OCI-LY1 (cell line): ENCODE data around the gene AP2B1.
"Not testable (repeated sequence)": the region's sequence is repeated elsewhere in the genome, so short reads cannot be mapped to it uniquely, and the experiment has no call there.

Experiments
- H2AFZ ChIP-seq: fragments of 200-600 bp; sonication (generic), shearing (Covaris generic); 2 replicates; pipeline ENCODE4 v1.6.0; 2014; ENCODE audit warnings: antibody characterized with exemption, mild to moderate bottlenecking, low read length
- H3F3A ChIP-seq: fragments of 200-600 bp; sonication (generic), shearing (Covaris generic); 2 replicates; pipeline ENCODE4 v1.6.0; 2014; ENCODE audit warnings: mild to moderate bottlenecking, antibody characterized with exemption, low read length, moderate library complexity; ENCODE audit not compliant: insufficient read depth
- H3K27ac ChIP-seq: fragments of 200-600 bp; sonication (generic); 2 replicates; pipeline ENCODE4 v1.5.1; 2014; ENCODE audit warnings: low read length, mixed run types, mild to moderate bottlenecking, low read depth; ENCODE audit not compliant: poor library complexity, severe bottlenecking
- H3K27me3 ChIP-seq: fragments of 200-600 bp; sonication (generic); 2 replicates; pipeline ENCODE4 v1.6.0; 2014; ENCODE audit warnings: antibody characterized with exemption, mild to moderate bottlenecking, low read length, moderate library complexity; ENCODE audit not compliant: insufficient read depth
- H3K36me3 ChIP-seq: fragments of 200-600 bp; sonication (generic); 2 replicates; pipeline ENCODE4 v1.6.1; 2014; ENCODE audit warnings: mild to moderate bottlenecking, antibody characterized with exemption, low read length, moderate library complexity, mixed read lengths; ENCODE audit not compliant: insufficient read depth
- H3K4me1 ChIP-seq: fragments of 200-600 bp; sonication (generic); 2 replicates; pipeline ENCODE4 v1.5.1; 2014; ENCODE audit warnings: mild to moderate bottlenecking, low read length, moderate library complexity; ENCODE audit not compliant: insufficient read depth, severe bottlenecking
- H3K4me2 ChIP-seq: fragments of 200-600 bp; sonication (generic), shearing (Covaris generic); 2 replicates; pipeline ENCODE4 v1.6.1; 2014; ENCODE audit warnings: low read length
- H3K4me3 ChIP-seq: fragments of 200-600 bp; sonication (generic); 2 replicates; pipeline ENCODE4 v1.5.1; 2014; ENCODE audit warnings: low read length, low read depth, mild to moderate bottlenecking, mixed read lengths; ENCODE audit not compliant: poor library complexity, severe bottlenecking
- H3K79me2 ChIP-seq: fragments of 200-600 bp; shearing (Covaris generic); 2 replicates; pipeline ENCODE4 v1.6.1; 2016; ENCODE audit warnings: mixed run types, low read length, mixed read lengths; ENCODE audit not compliant: insufficient read depth
- H3K9ac ChIP-seq: fragments of 200-600 bp; sonication (generic), shearing (Covaris generic); 2 replicates; pipeline ENCODE4 v1.6.1; 2014; ENCODE audit warnings: mild to moderate bottlenecking, low read length, mixed read lengths
- H3K9me2 ChIP-seq: fragments of 200-600 bp; sonication (generic), shearing (Covaris generic); 2 replicates; pipeline ENCODE4 v1.6.1; 2014; ENCODE audit warnings: low read depth, mild to moderate bottlenecking, low read length, mixed read lengths
- H3K9me3 ChIP-seq: fragments of 200-600 bp; shearing (Covaris generic); 2 replicates; pipeline ENCODE4 v1.6.1; 2014; ENCODE audit warnings: low read length, mixed read lengths
- H4K20me1 ChIP-seq: fragments of 200-600 bp; sonication (generic), shearing (Covaris generic); 2 replicates; pipeline ENCODE4 v1.6.0; 2016; ENCODE audit warnings: mild to moderate bottlenecking, low read length; ENCODE audit not compliant: insufficient read depth
- CTCF ChIP-seq: fragments of 200-600 bp; sonication (generic), shearing (Covaris generic); IDR thresholded peaks from 2 replicates; pipeline ENCODE4 v1.5.1; 2017; ENCODE audit warnings: mild to moderate bottlenecking, antibody characterized with exemption, low read length, moderate library complexity, mixed read lengths
- EZH2 ChIP-seq: fragments of 200-600 bp; sonication (generic), shearing (Covaris generic); IDR thresholded peaks from 2 replicates; pipeline ENCODE4 v1.8.0; 2017; ENCODE audit warnings: borderline replicate concordance, mixed run types, mild to moderate bottlenecking, antibody characterized with exemption, low read length, moderate library complexity, mixed read lengths

AP2B1 gene

GRCh38 chr17:35605678-35606077, 18.6 kb downstream of the AP2B1 start:
- Histone ChIP-seq H3K9me2 (no peaks in the 10 kb centered on the region), H3K36me3 (peaks cover 58% of the 10 kb centered on the region), H3K9ac (no peak overlapping the region), H3K4me3 (no peak overlapping the region), H3K4me1 (no peaks in the 10 kb centered on the region), H3K27ac (no peak overlapping the region), H3K79me2 (no peaks in the 10 kb centered on the region), H2AFZ (no peak overlapping the region), H3K27me3 (no peaks in the 10 kb centered on the region), H3K4me2 (no peak overlapping the region), H3K9me3 (no peaks in the 10 kb centered on the region), H4K20me1 (no peaks in the 10 kb centered on the region), H3F3A (no peaks in the 10 kb centered on the region)
- TF ChIP-seq EZH2: no peak
- no peak for TF ChIP-seq CTCF

GRCh38 chr17:35607239-35607847, 20.2 kb downstream of the AP2B1 start:
- Histone ChIP-seq H3K27me3 (no peaks in the 10 kb centered on the region), H3K9me2 (no peaks in the 10 kb centered on the region), H3K4me1 (no peaks in the 10 kb centered on the region), H3K9ac (no peak overlapping the region), H3K79me2 (no peaks in the 10 kb centered on the region), H3K27ac (no peak overlapping the region), H3K4me3 (no peak overlapping the region), H3F3A (no peaks in the 10 kb centered on the region), H3K36me3 (peaks cover 46% of the 10 kb centered on the region), H3K4me2 (no peak overlapping the region), H4K20me1 (no peaks in the 10 kb centered on the region), H2AFZ (no peak overlapping the region), H3K9me3 (no peaks in the 10 kb centered on the region)
- no peak for TF ChIP-seq EZH2
- TF ChIP-seq CTCF: no peak

GRCh38 chr17:35609831-35610230, 22.7 kb downstream of the AP2B1 start:
- Histone ChIP-seq H3F3A (no peaks in the 10 kb centered on the region), H4K20me1 (no peaks in the 10 kb centered on the region), H3K27me3 (no peaks in the 10 kb centered on the region), H2AFZ (no peak overlapping the region), H3K9me3 (no peaks in the 10 kb centered on the region), H3K4me1 (no peaks in the 10 kb centered on the region), H3K36me3 (peaks cover 38% of the 10 kb centered on the region), H3K9me2 (no peaks in the 10 kb centered on the region), H3K4me3 (no peak overlapping the region), H3K9ac (no peak overlapping the region), H3K79me2 (no peaks in the 10 kb centered on the region), H3K27ac (no peak overlapping the region), H3K4me2 (no peak overlapping the region)
- TF ChIP-seq CTCF (no peak), EZH2 (no peak)

DNA sequence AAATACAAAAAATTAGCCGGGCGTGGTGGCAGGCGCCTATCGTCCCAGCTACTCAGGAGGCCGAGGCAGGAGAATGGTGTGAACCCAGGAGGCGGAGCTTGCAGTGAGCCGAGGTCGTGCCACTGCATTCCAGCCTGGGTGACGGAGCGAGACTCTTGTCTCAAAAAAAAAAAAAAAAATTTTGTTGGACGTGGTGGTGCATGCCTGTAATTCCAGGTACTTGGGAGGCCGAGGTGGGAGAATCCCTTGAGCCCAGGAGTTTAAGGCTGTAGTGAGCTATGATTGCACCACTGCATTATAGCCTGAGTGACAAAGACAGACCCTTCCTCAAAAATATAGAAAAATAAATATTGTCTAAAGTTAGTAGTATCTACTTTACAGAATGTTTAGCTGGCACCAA, 23.6 kb downstream of the AP2B1 start:
- not testable (repeated sequence) for H4K20me1 ChIP-seq, H3K4me2 ChIP-seq, H3K4me3 ChIP-seq, H3K9me2 ChIP-seq, H3K27ac ChIP-seq, H3F3A ChIP-seq, H3K9ac ChIP-seq, H3K79me2 ChIP-seq, H2AFZ ChIP-seq, H3K9me3 ChIP-seq, H3K27me3 ChIP-seq, H3K4me1 ChIP-seq
- peaks cover 36% of the 10 kb centered on the region for H3K36me3 ChIP-seq
